DND-41 (cell line): ENCODE measurements around the gene SRGAP3.

Source experiments
- CTCF ChIP-seq: IDR thresholded peaks from 2 replicates; pipeline ENCODE4 v1.5.1; 2012; ENCODE audit warnings: borderline replicate concordance, low read length, moderate library complexity, mild to moderate bottlenecking; ENCODE audit not compliant: poor library complexity, severe bottlenecking; ENCODE audit errors: extremely low read depth
- EZH2 ChIP-seq: IDR thresholded peaks from 3 replicates; pipeline ENCODE4 v1.6.1; 2012; ENCODE audit warnings: borderline replicate concordance, low read depth, mild to moderate bottlenecking, moderate library complexity, low read length, inconsistent platforms; ENCODE audit not compliant: severe bottlenecking

- TF ChIP-seq CTCF (no peak), EZH2 (no peak)
Observed at GRCh38 chr3:9260305-9260704, 10.9 kb upstream of the SRGAP3 start.
